GF-D8 (cell line): ENCODE data around the gene TMEFF2.
"Not testable (repeated sequence)": the region's sequence is repeated elsewhere in the genome, so short reads cannot be mapped to it uniquely, and the experiment has no call there.

Experiments
- DNase-seq: peaks from one replicate; lab custom pipeline; 2025; lab: John Stamatoyannopoulos, UW

TMEFF2 gene

GRCh38 chr2:192128655-192129054 is 66.1 kb downstream of the TMEFF2 start:
- no peak for DNase-seq

DNA sequence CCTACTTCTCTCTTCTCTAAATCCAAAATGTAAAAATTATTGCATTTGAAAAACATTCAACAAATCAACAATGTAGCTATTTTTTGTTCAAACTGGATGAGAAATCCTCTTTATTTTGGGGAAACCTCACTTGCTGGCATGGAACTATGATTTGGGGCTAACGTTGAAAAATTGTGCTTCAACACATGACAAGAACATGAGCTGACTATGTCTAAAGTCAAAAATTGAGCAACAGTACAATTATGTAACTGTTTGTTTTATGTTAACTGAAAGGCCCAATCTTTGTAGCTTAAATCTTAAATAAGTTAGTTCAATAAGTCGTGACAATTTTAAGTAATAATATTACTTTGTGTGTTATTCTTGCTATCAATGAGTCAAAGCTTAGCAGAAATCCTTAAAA is 67.3 kb downstream of the TMEFF2 start:
- no peak for DNase-seq

DNA sequence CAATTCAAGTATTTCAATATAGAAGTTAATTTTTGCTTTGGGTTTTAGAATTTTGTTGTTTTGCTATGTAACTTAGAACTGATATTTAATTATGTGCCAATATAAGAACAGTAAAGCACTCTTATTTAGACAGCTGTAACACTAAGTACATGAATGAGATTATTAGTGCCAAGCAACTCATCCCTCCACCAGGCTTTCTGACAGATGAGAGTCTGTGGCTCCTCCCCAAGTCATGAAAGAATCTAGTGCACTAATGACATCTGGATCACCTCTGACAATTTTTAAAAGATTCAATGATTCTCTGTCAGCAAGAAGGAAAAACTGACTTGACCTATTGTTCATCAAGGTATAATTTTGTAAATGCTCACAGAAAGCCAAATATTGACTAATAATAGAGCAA is 67.8 kb downstream of the TMEFF2 start:
- no peak for DNase-seq

GRCh38 chr2:192126426-192126825 is 68.3 kb downstream of the TMEFF2 start:
- DNase-seq, result no peak

DNA sequence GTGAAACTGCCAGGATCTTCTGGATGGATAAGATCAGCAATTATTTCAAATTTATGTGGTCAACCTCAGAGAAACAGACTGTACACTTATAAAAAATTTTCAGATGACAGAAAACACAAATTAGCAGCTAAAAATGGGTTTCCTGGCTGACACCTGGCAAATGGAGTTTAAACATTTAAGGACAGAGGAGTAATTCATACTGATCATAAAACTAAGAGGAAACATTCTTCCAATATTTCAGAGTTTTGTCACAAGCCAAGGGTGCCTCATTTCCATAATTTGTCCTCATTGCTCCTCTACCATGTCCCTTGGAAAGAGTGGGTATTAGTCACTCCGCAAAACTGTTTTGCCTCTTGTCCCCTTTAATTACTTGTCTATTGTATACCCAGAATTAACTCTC is 70.2 kb downstream of the TMEFF2 start:
- DNase-seq, result no peak

DNA sequence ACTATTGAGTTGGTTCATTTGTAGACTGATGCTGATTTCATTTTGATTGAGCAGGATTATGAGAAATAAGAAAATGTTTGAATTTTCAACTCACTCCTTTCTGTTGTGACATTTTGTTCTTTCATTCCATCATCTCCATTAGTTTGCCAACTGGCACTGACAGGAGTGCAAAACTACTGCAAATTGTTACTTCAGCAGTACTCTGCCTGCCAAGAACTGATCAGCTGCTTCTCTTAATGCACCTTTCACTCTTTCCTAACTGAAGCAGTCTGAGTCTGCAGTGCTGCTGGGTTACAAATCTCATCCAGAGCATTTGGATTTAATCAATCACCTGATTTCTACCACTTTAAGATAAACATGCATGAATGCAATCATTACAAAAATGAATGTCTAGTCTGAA is 70.9 kb downstream of the TMEFF2 start:
- DNase-seq, result no peak

DNA sequence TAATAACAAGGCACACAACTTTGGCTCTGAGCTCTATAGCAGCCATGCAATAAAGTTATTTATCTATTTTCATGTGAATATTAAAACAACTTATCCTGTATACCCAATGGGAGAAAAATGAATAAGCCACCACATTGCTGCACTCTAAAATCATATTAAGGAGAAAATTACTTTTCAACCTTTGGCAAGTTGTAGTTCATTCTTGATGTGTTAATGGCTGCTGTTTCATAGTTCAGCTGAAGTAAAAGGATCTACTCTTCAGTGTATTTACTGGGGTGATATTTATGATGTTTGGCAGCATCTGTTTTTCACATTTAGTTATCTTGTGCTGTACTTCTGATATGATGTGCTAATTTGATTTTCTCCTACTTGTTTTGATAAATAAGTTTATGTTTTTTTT is 71.8 kb downstream of the TMEFF2 start:
- DNase-seq, result no peak

GRCh38 chr2:192122141-192122540 is 72.6 kb downstream of the TMEFF2 start:
- no peak for DNase-seq

- no peak for DNase-seq
These were observed 75.2 kb downstream of the TMEFF2 start for GRCh38 chr2:192119536-192119935.

- DNase-seq, result no peak
These were observed 77.0 kb downstream of the TMEFF2 start for GRCh38 chr2:192117705-192118104.

- not testable (repeated sequence) for DNase-seq
These were observed 83.2 kb downstream of the TMEFF2 start for GRCh38 chr2:192111536-192111935.

DNA sequence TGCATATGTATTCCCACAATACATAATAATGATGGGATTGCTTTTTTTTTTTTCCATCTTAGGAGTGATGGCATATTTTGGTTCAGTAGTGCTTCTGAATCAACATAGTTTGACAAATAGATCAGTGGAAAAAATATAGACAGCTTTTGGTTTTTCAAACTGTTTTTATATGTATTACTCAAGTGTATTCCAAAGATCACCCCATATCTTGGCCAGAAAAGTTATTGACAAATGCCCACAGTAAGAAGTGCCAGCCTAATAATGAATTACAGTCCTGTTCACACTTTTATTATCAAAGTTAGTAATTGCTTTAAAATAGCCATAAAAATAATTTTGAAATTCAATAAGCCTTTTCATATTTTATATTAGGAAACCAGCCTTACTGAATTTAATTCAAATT is 95.0 kb downstream of the TMEFF2 start:
- no peak for DNase-seq

- DNase-seq, result no peak
These were observed 95.8 kb downstream of the TMEFF2 start for GRCh38 chr2:192098814-192099491.

GRCh38 chr2:192091476-192091875 is 103.3 kb downstream of the TMEFF2 start:
- no peak for DNase-seq

- no peak for DNase-seq
These were observed 103.8 kb downstream of the TMEFF2 start for GRCh38 chr2:192090911-192091310.

DNA sequence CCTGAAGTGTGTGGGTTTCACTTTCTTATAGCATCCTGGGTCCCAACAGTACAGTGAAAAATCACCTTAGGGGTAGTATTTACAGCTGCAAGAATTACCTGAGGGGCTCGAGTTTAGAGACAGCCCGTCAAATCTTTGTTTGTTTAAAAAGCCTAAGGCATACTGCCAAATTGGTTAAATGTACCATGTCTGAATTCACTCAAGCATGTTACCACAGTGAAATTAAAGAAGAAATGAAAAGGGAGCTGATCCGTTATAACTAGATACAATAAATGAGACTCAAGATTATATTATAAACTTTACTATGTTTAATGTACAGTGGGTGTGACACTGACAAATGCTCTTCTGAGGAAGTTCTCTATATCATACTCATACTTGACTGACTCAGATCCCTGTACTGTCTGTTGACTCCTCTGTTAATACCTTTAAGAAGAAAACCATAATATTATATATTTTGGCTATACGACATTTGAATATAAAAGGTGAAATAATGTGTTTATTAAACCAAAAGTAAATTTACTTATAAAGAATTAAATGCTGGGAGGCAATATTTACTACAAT is 107.3 kb downstream of the TMEFF2 start:
- DNase-seq, result no peak

DNA sequence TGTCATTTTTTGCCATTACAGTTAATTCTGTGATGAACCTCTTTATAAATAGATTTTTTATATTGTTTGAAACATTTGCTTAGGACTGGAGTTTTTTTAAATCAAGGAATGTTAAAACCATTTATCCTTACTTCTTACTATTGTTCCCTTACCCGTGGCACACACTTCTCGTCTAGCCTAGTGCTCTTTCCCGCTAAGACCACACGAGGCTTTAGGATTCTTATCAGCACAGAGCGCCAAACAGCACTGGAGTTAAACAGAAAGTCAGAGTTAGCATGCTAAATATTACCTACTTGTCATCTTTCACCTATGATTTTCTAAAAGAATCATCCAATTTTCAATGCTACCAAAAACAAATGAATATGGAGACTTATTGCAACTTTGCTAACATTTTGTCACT is 112.6 kb downstream of the TMEFF2 start:
- no peak for DNase-seq

GRCh38 chr2:192080096-192080495 is 114.6 kb downstream of the TMEFF2 start:
- not testable (repeated sequence) for DNase-seq

DNA sequence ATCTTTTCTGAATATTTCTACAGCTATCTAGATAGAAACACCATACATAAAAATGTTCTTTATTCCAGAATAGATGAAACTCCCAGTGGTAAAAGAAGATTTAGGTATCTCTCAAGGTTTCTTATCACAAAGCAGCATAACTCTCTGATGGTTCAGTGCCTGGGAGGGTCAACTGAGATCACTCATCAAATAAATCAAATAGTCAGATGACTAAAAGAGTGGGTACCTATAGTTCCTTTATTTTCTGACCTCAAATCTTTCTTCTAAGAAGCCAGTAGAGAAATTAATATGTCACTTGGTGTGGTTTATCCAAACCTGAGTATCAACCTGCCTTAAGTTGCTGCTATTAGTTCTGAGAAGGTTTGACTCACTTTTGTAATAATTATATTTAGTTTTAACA is 120.9 kb downstream of the TMEFF2 start:
- no peak for DNase-seq

DNA sequence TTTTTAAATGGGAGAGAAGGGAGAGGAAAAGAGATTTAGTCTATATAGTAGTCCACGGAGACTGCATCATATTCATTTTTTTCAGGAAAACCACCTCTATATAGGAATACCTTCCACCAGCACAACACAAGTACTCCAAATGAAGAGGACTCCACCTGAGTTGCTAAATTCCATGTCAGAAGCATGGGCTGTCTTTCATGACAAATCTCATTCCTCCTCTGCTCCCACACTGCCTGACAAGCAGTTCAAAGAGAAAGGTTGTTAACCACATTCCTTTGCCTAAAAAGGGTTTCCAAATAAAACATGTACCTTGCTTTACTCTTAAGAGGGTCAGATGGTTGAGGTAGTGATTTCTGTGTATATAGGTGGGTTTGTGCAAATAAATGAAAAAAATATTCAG is 122.0 kb downstream of the TMEFF2 start:
- no peak for DNase-seq

- no peak for DNase-seq
These were observed 122.5 kb downstream of the TMEFF2 start for GRCh38 chr2:192072261-192072660.

GRCh38 chr2:192070099-192070498 is 124.6 kb downstream of the TMEFF2 start:
- DNase-seq, result no peak

DNA sequence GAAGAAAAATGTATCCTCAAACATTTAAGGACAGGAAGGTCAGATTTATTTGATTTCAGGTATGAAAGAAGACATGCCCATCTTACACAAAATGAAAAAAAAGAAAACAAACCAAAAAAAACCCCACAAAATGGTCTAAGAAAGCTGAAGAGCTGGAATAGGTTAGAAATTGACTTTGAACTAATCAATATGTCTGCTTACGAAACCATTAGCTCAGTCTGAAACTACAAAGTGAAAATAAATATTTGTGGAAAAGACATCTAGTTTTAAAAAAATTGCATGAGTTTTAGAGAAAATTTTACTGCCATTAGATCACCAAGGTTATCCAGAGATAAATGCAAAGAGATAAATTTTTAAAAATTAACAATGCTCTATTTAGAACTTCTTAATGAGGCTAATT is 125.3 kb downstream of the TMEFF2 start:
- no peak for DNase-seq

GRCh38 chr2:192068966-192069365 is 125.8 kb downstream of the TMEFF2 start:
- no peak for DNase-seq
